ENCODE data around the gene CAPN10.

- TF ChIP-seq, protein P1, sequence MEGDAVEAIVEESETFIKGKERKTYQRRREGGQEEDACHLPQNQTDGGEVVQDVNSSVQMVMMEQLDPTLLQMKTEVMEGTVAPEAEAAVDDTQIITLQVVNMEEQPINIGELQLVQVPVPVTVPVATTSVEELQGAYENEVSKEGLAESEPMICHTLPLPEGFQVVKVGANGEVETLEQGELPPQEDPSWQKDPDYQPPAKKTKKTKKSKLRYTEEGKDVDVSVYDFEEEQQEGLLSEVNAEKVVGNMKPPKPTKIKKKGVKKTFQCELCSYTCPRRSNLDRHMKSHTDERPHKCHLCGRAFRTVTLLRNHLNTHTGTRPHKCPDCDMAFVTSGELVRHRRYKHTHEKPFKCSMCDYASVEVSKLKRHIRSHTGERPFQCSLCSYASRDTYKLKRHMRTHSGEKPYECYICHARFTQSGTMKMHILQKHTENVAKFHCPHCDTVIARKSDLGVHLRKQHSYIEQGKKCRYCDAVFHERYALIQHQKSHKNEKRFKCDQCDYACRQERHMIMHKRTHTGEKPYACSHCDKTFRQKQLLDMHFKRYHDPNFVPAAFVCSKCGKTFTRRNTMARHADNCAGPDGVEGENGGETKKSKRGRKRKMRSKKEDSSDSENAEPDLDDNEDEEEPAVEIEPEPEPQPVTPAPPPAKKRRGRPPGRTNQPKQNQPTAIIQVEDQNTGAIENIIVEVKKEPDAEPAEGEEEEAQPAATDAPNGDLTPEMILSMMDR (IDR thresholded peaks at IDR 0.05), result no peak
- TF ChIP-seq POLR2A (IDR thresholded peaks at IDR 0.05), result no peak
Observed at GRCh38 chr2:240563951-240564560, 22.5 kb upstream of the CAPN10 start.
